ENCODE results near the gene IL1RAPL2. TPM values are rescaled to one million over a fixed set of nuclear protein-coding genes. Genes with fewer than 3 reads are reported as not detected.

Gene IL1RAPL2
- total RNA-seq, 2 experiments from 2014 or later, result not detected

DNA sequence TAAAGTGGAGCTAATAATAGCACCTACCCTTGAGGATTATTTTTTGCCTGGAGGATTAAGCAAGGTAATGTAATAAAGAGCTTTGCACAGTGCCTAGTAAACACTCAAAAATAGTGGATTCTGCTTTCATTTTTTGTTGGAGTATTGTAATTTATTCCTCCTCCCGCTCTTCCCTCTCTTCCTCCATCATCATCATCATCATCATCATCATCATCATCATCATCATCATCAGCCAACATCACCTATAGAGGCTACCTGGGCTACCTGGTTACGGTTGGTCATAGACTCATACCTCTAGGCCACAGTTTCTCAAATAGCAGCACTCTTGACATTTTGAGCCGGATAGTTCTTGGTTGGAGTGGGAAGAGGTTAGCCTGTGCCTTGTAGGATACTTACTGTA, 781.4 kb downstream of the IL1RAPL2 start:
- POLR2A ChIA-PET, result no interaction called here

DNA sequence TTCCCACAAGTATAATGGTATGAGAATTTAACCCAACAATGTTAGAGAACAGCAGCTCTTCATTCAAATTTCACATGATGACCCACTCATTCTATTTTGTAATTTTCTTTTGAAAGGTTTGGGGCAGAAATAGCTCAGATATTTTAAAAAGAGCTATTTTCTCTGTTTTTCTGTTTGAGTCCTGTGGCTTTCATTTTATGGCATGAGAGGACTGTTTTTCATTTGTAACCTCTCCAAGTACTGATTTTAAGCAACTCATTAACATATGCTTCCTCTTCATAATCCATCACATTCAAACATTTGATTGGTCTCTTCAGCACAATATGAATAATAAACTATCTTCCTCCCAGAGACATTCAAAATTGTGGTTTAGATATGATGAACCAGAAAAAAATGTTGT, 783.5 kb downstream of the IL1RAPL2 start:
- ChIA-PET POLR2A (no interaction called here), CTCF (no interaction called here)

More for the DNA sequence above, 781.4 kb downstream of the IL1RAPL2 start:
- CTCF ChIA-PET, result no interaction called here

DNA sequence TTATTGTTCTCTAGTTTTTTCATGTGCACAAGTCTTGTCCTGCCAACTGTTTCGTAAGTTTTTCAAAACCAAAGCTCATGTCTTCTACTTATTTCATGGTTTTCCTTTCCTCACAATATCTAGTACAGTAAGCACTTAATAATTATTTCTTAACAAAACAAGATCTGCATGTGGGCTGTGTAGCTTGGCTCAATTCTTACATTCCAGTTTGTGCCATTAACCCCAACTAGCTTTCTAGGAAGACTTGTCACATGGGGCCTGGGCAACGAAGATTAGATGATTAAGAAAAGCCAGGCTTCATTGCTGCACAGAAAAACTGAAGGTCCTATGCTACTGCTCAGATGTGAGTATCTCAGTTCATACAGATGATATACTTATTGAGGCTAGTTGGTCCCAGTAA, 809.8 kb downstream of the IL1RAPL2 start:
- ChIA-PET CTCF (no interaction called here), POLR2A (no interaction called here)

DNA sequence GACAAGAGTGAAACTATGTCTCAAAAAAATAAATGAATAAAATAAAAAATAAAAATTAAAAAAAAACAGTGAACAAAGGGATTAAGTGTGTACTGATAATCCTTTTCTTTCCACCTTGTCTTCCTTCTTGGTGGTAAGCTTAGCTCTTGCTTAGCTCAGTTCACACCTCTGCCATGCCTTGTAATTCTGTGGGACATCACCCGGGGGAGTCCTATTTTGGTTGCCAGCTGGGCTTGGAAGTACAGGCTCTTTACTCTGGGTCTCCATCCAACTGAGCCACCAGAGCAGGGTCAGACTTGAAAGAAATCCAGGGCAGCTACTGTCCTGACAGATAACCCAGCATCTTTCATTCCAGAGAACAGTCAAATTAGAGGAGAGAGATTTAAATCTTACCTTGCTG, 858.7 kb downstream of the IL1RAPL2 start:
- ChIA-PET POLR2A (no interaction called here), CTCF (no interaction called here)

GRCh38 chrX:105451401-105451800, 885.4 kb downstream of the IL1RAPL2 start:
- POLR2A ChIA-PET, result no interaction called here
- CTCF ChIA-PET, result no interaction called here

DNA sequence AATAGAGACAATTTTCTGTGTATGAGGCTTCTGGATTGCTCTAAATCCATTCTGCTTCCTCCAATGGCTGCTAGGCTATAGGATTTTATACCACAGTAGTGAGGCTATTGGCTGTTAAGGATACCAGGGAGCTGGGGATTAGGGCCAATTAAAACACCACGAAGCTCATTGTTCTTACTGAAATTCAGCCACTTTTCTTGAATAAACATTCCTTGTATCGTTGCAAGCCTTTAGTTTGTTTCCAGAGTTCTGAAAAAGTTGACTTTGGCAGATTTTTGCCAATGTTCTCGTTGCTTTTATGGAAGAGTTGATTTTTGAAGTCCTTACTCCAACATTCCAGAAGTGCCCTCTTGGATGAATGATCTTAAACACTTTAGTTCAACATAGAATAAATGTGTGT, 892.8 kb downstream of the IL1RAPL2 start:
- ChIA-PET CTCF (no interaction called here), POLR2A (no interaction called here)

DNA sequence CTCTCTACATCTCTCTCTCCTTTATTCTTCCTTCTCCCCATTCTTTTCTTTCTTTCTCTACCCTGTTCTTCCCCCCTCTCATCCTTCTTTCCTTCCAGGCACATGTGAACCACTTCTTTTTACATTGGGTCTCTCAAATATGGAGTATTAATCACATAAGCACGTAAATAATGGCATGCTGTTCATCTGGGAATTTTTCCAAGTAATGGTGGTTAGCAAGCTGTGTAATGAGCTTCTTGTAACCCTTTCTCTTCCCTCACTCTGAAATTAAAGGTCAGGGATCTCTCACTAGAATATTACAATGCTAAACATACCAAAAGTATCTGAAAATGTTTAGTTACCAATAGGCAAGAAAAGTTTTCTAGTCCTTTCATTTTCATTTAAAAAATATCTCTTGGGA, 894.4 kb downstream of the IL1RAPL2 start:
- ChIA-PET CTCF (no interaction called here), POLR2A (no interaction called here)

DNA sequence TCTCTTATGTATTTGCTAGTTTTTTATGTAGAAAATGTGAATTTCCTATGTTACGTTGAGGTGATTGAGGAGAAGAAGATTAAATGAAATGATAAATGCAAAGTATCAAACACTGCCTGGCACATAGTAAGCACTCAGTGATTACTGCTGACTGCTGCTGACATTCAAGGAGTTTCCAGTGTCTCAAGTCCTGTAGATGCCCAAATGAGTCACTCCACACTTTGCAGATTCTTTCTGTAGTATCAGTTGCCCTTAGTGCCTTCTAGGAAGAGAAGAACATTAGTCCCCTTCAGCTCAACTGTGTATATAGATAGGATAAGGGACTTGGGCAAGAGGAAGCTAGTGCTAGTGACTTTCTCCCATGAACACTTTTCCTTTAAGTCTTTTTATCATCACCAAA, 895.0 kb downstream of the IL1RAPL2 start:
- ChIA-PET CTCF (no interaction called here), POLR2A (no interaction called here)

- POLR2A ChIA-PET, result no interaction called here
- CTCF ChIA-PET, result no interaction called here
Measured at GRCh38 chrX:105462186-105462585, 896.2 kb downstream of the IL1RAPL2 start.

- CTCF ChIA-PET, result no interaction called here
- POLR2A ChIA-PET, result no interaction called here
Measured at GRCh38 chrX:105463473-105463872, 897.5 kb downstream of the IL1RAPL2 start.

GRCh38 chrX:105464618-105465017, 898.6 kb downstream of the IL1RAPL2 start:
- CTCF ChIA-PET, result no interaction called here
- POLR2A ChIA-PET, result no interaction called here

DNA sequence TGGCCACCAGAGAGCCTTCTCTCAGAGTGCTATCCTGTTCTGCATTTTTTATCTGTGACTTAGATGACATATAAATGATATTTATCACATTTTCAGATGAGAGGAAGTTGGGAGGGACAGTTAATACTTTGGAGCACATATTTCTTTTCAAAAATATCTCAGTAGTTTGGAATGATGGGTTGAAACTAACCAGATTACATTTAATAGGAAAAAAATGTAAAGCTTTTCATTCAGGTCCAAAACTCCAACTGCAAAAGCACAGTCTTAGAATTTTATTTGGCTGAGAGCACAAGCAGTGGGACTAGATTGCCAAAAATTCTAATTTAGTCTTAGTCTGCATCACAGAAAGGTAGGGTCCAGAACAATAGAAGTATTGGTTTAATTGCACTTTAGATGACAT, 902.7 kb downstream of the IL1RAPL2 start:
- POLR2A ChIA-PET, result no interaction called here
- CTCF ChIA-PET, result no interaction called here

DNA sequence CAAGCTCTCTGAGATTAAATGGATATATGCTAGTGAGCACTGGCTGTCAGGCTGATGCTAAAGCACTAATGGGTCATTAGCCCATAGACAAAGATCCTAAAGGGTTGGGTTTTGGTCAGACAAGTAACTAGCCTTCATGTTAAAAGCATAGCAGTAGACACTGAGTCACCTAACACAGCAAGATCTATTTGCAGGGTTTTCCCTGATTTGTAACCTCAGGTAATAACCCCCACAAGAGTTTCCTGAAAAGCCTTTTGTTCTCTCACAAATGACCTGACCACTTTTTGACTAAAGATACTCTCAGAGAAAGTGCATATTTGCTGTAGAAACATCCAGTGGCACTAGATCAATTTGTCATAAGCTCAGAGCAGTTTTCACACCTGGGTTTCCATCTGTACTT, 905.6 kb downstream of the IL1RAPL2 start:
- CTCF ChIA-PET, result no interaction called here

GRCh38 chrX:105475801-105476200, 909.8 kb downstream of the IL1RAPL2 start:
- ChIA-PET CTCF (no interaction called here), POLR2A (no interaction called here)

More for the DNA sequence above, 905.6 kb downstream of the IL1RAPL2 start:
- POLR2A ChIA-PET, result no interaction called here

GRCh38 chrX:105477351-105477750, 911.4 kb downstream of the IL1RAPL2 start:
- ChIA-PET CTCF (no interaction called here), POLR2A (no interaction called here)

DNA sequence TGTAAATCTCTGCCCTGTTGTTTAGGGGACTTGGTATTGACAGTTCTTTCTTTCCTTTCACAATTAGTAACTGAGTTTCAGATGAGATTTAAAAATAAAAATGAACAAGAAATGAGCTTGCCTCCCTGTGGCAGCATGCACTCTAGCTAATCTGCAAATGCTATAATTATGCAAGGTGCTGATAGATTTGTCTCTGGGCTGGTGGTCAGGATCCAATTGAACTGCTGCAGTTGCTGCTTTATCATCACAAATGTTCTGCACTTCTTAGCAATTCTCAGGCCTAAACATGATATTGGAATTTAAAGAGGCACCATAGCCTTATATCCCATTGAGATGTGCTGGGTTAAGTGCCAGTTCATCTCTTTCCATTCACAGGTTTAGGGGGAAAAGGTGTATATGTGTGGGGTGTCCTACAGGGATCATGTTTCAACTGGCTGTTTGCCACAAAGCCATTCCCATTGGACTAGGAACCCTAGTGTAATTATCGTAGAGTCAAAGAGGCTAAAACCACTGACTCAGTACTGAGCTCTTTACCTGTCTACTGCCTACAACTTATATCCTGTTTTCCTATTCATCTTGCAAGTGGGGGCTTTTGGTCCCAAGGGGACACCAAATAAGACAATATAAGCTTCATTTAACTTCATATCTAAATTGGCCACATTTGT, 914.8 kb downstream of the IL1RAPL2 start:
- ChIA-PET CTCF (no interaction called here), POLR2A (no interaction called here)

DNA sequence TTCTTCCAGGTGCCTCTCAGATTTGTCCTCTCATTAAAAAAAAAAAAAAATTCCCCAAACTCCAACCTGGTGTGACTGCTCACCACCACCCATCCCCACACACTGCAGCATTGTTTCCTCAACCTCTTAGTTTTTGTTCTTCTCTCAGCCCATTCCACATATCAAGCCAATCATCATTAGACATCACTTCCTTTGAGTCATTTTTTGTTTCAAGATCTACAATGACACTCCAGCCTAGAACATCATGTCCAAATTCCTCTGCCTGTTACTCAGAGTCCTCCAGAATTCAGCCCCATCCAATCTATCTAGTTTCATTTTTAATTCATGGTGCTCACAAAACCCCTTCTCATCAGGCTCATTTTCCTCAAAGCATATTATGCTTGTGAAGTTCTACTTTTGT, 917.0 kb downstream of the IL1RAPL2 start:
- CTCF ChIA-PET, result no interaction called here

DNA sequence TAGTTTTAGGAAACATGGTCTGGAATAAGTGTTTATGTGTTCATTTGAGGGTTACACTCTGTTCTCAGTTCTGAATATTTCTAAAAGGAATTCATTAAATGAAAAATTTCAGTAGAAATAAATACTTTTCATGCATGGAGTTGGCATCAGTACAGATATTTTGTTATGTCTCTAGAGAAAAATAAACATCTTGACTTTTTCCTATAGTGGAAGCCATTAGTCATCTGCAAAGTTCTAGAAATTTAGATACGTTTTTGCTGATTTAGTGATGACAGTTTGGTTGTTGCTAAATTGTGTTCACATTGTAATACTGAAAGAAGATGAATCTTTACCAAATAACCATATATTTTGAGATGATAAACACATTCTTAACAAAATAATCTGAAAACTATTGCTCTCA, 922.7 kb downstream of the IL1RAPL2 start:
- POLR2A ChIA-PET, result no interaction called here
- CTCF ChIA-PET, result no interaction called here

More for the DNA sequence above, 917.0 kb downstream of the IL1RAPL2 start:
- POLR2A ChIA-PET, result no interaction called here

- CTCF ChIA-PET, result no interaction called here
- POLR2A ChIA-PET, result no interaction called here
Measured at GRCh38 chrX:105495376-105495775, 929.4 kb downstream of the IL1RAPL2 start.

GRCh38 chrX:105502336-105502735, 936.3 kb downstream of the IL1RAPL2 start:
- POLR2A ChIA-PET, result no interaction called here
- CTCF ChIA-PET, result no interaction called here

GRCh38 chrX:105515561-105515960, 949.6 kb downstream of the IL1RAPL2 start:
- ChIA-PET CTCF (no interaction called here), POLR2A (no interaction called here)

- ChIA-PET CTCF (no interaction called here), POLR2A (no interaction called here)
Measured at GRCh38 chrX:105526431-105526830, 960.4 kb downstream of the IL1RAPL2 start.

GRCh38 chrX:105527759-105528158, 961.8 kb downstream of the IL1RAPL2 start:
- CTCF ChIA-PET, result no interaction called here
- POLR2A ChIA-PET, result no interaction called here

Data from activated CD8-positive, alpha-beta memory T cell treated with anti-CD3 and anti-CD28 coated beads for 36 hours (primary cell).